Activated T-cell treated with anti-CD3 and anti-CD28 coated beads, Interleukin-2, amount 50 U/mL, for 1 hour (primary cell): ENCODE results near the gene KIRREL3.

ENCODE experiments used
- DNase-seq: peaks from one replicate; pipeline ENCODE4 v3.0.0-alpha.2; 2020

Gene KIRREL3

DNA sequence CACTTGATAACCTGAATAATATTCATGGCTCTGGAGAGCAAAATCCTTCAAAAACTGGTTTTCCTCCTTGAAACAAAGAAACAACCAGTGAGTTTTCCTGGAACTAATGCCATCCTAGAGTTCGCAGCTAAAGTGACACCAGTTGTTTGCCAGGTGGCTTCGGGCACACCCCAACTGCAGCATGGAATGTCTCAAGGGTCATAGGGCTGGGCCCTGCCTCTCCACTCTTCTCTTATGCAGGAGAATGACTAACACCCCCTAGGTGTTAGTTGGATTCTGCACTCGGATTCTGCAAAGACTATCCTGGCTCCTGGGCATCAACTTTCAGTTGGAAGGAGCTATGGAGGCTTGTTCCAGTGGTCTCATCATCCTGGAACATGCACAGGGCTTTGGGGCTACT, 98.8 kb downstream of the KIRREL3 start:
- DNase-seq: no peak

DNA sequence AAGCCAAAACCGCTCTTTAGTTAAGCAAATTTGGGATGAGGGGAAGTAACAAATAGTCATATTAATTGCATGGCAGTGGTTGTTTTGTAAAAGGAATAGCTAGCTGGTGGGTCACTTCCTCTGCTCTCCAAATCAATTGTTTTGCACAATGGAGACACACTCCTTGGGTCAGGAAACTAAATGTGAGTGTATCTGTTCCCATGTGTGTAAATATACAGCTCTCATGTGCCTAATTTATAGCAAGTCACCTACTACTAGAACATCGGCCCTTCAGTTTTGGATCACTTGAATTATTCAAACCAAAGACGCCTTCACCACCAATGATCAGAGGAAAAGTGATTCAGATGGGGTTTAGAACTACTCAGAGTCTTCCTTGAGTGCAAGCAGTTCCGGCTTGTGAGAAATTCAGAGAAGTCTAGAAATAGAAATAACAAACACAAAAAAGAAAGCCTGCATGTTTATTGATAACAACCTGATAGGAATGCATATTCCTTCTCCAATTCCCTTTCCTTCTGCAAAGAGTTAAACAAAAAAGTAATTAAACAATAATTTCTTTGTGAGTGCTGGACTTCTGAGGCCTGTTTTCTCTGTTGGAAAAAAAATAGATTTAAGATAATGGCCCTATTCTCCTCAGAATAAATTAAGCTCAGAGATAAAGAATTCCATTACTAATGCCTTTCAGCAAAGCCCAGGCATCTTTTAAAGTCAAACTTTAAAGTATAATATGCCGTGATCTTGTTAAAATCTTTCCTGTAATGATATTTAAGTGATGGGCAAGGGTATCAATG, 100.4 kb downstream of the KIRREL3 start:
- no peak for DNase-seq

DNA sequence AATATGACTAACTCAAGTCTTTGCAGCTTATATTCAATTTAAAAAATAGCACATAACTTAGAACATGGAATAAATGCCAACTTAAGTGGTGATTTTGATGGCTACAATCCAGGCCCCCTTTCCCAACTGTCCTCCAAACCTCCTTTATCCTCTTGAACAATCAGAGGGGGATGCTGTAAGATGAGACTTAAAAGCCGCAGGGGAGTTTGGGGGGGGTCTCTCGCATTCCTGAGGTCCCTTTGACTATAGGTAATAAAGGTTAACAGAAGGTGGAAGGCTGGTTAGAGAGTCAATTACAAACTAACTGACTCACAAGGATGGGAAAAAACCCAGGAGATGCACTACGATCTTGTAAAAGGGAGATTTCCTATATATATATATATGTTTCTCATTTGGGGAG, 101.8 kb downstream of the KIRREL3 start:
- no peak for DNase-seq

DNA sequence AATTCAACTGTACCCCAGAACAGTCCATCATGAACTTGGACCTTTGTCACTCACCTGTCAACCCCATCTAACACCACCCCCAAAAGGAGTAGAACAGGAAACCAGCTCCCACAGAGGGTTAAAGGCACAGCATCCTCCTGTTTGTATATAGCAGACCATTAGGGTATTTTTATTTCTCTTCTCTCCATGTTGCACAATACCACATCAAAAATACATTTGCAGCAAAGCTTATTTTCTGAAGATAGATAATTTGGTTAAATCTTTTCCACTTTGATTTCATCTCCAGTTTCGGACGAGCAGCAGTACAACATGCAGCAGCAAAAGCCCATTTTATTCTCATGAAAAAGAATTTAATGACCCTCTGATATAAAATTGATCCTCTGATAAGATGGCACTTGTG, 103.1 kb downstream of the KIRREL3 start:
- no peak for DNase-seq

DNA sequence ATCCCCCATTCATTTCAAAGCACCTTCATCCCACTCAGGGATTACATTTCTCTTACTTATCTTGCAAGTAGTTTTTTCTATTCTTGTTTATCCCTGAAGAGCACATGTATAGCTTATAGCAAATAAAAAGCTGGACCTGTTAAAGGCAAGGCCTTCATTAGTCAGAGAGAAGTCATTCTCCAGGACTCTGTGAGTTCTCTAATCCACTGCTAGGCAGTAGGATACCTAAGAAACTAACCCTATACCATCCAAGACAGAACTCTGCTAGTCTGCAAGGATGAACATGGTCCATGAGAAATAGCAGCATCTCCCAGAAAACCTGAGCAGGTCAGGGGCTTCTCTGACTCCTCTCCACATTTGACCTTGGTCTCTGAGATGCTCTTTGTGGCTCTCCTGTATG, 104.5 kb downstream of the KIRREL3 start:
- DNase-seq: no peak

DNA sequence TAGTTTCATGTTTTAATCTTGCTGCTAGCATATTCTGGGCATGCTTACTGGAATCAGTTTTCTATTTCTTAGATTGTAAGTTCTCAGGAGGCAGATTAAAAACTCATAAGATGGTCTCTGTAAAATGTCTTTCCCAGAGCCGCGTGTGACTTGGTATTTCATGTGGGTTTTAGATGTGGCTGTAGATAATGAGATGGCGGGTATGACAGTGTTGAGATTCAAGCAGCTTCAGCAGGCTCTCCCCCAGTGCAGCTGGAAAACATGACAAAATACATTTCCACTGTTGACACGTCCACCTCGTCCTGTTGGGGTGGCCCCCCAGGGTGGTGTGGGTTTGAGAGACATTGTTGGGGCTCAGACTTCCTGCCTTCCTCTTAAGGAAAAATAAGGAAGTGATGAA, 106.8 kb downstream of the KIRREL3 start:
- no peak for DNase-seq

DNA sequence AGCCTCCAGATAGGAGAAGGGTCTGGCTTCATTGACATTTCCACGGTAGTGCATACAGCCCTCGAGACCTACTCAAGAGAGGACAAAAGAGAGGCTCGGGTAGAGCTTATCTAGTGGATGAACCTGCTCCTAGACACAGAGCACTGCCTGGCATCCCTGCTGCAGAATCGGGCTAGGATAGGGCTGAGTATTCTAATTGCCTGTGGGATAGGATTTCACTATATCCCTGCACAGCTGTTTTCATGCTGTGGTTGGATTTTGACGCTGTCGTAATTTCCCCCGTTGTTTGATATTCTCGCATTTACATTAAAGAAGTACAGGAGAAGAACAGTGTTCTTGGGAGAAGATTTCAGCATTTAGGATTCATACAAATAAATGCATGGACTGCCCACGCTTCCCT, 107.8 kb downstream of the KIRREL3 start:
- DNase-seq: no peak

DNA sequence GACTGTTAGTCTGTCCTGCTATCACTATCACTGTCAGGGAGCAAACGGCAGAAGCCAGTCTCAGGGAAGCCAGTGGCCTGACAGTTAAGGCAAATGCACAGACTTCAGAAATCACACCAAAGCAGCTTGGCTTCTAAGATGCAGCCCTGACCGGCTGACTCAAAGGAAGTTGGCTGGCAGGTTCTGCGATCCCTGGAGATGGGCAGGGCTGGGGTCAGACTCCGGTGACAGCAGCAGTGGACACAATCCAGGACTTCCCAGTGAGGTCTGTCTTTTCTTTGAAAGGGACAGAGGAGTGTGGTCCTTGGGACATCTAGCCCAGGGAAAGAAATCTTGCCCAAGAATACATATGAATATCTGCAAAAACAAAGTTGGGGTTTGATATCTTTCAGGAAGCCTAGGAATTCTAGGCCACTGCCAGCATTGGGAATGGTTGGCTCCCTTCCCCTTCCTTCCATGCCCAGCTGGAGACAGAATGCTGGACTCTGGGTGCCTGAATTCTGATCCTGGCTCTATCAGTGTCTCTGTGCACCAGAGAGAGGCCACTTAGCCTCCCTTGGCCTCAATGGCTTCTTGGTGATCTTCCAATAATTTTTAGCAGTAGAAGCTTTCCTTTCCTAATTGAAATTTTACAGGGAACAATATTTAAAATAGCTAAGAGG, 108.9 kb downstream of the KIRREL3 start:
- DNase-seq: no peak

DNA sequence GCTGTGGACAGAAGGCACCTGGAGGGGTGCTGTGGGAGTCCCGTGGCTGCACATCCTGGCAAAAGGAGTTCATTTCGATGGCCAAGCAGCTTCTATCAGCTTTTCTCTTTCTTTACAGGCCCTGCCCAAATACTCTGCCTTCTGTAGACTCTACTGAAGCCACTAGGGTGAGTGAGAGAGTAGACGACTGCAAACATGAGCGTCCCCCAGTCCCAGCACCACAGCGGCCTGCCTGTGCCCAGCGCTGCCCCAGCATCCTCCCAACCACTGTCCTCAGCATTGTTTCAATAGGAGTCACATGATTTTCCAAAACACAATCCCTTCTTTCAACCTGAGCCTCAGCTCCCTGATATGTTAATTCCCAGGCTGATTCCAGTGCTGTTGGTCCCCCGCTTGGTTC, 110.0 kb downstream of the KIRREL3 start:
- DNase-seq: no peak

DNA sequence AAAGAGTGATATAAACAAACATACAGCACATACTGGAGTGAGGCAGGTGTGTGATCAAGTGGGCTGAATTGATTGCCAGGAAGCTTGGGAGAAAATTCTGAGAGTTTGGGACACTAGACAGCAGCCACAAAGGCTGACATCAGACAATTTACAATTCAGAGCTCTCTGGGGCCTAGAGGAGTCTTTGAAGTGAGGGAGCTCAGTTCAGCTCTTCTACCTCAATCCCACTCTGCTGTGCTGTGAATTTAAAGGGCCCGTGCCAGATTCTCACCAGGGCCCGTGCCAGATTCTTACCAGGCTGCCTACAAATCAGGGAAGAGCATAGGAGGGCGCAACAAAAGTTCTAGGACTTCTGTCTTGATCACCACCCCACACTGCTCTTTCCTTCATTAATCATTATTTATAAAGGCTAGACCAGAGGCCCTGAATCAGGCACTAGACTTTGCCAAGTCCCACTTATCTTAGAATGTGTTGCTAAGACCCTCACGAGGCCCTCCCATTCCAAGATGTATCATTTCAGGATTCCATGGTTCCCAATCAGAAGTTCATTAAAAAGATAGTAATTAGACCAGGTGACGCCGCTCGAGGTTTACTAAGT, 112.4 kb downstream of the KIRREL3 start:
- no peak for DNase-seq

DNA sequence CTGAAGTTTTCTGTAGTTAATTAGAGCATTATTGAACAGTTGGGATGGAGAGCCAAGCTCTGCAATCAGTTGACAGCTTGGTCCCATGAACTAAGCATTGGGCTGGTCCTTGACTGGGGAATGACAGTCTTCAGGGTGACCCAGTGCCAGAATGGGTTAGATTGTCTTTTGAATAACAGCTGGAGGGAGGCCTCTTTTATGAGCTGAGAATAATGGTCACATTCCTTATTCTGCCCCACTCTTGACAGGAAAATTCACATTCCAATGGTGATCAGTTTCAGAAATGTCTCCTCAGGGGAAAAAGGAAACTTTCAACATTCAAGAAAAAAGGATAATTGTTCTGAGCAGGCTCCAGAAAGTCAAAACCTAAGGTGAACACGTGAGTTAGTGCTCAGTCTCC, 113.9 kb downstream of the KIRREL3 start:
- DNase-seq: no peak

DNA sequence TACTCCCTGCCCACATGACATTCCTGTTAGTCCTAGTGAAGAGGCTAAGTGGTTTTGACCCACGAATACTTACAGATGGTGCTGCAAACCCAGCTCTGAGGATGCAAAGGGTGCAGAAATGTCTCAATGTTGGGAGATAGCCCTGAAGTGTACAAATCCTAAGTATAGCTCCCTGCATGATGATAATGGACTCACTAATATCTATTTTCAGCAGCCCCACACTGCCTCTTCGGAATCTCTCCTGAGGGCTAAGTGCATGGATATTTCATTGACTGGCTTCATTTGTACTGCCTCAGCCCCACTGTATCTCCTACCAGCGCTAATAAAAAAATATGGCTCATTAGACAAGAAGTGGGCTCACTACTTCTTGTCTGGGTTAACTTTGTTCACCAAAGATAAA, 114.5 kb downstream of the KIRREL3 start:
- no peak for DNase-seq

DNA sequence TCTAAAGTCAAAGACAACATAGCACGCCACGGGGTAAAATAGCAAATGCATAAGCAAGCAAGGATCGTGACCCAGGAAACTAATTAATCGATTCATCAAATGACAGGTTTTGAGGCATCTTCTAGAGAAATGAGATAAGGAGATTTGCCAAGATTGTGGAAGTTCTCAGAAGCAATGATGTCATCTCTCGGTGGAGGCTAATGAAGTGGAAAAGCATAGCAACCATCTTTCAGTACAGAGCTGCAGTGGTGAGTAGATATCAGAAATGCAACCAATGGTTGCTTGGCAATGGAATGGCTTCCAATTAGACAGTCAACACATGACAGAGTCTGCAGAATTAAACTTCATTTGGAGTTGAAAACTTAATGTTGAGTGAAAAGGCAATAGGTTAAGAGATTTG, 116.0 kb downstream of the KIRREL3 start:
- no peak for DNase-seq

DNA sequence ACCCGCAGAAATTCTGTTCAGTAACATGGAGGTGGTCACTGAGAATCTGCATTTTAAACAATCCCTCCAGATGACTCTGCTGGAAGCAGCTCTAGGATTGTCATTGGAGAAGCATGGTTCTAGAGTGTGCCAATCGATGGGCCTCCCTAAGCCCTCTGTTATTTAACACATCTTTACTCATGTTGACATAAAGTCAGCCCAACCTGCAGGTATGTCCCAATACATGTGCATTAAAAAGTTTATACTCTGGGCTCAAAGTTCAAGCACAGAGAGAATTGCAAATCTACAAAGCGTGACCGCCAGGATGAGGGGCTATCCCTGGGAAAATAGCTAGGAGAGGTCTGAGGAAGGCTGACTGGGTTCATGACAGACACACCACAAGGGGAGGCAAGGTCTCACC, 116.4 kb downstream of the KIRREL3 start:
- no peak for DNase-seq

DNA sequence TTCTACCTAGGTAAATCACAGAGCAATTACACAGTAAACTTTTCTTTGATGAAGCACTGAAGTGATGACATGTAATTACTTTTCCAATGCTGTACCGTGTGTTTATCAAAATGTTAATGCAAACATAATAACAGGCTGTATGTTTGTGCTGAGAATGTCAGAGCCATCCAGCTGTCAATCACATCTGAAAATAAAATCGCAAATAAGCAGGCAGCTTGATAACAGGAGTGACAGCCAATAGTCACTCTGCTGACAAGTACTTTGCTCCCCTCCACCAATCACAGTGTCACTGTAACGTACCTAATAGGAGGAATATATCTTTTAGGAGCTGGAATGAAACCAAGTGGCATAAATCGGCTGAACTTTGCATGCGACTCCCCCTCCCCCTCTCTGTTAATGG, 119.7 kb downstream of the KIRREL3 start:
- DNase-seq: no peak

DNA sequence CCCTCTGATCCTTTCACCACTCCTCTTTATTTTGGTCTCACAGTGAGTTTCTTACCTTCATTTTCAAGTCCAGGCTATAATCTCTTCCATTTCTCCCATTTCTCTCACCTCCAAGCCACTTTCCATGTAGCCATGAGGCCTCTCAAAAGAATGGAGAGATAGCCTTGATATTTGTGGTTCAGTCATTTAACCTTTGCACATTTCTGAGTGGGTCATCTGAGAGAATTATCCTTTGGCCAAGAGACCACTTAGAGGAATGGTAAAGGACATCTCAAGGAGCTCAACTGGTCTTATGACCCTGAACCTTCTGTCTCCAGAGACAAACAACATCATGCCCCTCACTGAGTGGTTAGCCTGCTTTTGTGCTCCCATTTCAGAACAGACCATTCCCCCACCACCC, 121.1 kb downstream of the KIRREL3 start:
- DNase-seq: no peak

DNA sequence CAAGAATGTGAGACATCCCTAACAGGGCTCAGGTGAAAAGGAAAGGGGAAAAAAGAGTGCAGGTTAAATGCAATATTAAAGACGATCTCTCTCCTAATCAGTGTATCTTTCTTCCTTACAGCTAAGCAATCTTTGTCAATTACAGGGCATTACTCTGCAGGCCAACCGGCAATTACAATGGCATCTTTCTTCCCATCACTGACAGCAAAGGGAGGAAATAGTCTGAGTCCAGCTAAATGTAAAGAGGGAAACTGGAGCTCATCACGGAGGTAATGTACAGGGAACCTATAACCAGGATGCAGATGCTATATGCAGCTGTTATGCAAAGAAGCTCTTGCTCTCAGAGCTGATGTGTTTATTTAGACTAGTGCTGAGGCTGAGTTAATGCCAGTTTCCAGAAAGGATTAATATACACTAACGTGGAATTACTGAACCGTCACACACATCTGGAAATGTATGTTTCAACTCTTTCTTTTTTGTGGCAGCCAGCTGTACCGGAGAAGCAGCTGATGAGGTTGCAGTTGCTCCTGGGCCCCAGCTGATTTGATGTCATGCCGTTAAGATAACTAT, 121.6 kb downstream of the KIRREL3 start:
- DNase-seq: no peak

DNA sequence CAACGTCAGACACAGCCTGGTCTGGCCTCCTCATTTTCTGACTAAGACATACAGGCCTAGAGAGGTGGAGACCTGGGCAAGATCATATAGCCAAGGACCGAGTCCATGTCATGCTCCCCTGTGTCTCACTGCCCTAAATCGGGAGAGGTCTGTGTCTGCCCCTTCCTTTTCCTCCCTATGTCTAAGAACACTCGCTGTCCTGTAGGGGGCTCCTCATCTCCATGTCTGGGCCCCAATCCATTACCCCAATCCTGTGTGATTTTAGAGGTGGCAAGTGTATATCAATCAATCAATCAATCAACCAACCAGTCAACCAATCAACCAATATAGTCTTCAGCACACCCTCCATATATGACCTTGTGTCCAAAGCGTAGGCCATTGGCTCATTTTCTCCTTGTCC, 125.7 kb downstream of the KIRREL3 start:
- DNase-seq: no peak

DNA sequence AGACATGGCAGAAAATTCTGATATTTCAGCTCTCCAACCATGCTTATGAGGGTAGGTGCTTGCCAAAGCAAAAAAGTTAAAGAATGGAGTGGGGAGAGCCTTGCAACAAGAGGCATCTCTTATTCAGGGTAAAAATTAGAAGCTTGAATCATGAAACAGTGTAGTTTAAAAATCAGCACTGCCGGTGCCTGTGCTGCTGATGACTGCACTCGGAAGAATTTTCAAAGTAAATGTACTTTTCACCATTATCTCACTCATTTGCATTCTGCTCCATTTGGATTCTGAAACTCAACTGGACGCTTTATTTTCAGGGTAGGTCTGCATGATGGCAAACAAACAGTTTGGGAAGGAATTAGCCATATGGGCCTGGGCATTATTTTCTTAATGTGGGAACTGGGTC, 126.3 kb downstream of the KIRREL3 start:
- DNase-seq: no peak

DNA sequence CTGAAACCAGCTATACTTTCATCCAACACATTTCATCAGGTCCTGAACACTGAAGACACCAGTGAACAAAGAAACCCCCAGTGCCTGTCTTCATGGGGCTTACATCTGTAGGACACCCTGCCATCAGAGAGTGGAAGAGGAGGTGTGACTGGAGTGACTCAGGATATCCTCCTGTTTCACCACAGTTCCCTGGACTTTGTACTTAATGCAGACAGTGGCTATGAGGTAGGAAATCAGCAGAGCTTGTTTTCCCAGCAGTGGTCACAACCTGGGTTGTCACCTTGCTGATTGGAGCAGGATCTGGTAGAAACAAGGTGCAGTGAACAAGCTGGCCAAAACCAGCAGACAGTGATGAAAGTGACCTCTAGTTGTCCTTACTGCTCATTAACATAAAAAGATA, 128.8 kb downstream of the KIRREL3 start:
- no peak for DNase-seq

DNA sequence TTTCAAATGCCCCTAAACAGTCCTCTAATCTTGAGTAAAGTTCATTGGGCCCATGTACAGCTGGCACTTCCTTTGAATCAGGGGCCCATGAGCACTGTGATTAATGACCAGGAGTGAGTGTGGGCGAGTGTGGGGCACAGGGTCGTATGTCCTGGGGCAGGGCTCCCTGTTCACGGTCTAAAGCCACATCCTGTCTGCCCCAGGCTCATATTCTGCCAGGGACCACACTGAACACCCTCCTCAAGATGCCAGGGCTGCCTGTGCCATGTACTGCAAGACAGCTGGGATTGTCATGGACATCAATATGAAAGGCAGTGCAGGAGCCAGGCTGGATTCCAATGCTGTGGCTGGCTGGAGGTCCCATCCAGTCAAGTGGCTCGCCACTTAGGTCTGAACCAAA, 130.5 kb downstream of the KIRREL3 start:
- DNase-seq: no peak

DNA sequence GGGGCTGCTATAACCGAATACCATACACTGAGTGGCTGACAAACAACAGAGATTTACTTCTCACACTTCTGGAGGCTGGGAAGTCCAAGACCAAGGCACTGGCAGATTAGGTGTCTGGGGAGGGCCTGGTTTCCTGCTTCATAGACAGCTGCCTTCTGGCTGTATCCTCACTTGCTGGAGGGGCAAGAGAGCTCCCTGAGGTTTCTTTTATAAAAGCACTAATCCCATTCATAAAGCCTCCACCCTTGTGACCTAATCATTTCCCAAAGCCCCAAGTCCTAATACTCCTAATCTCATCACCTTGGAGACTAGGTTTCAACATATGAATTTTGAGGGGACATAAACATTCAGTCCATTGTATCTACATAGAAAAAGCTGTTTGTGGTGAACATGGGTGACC, 131.8 kb downstream of the KIRREL3 start:
- no peak for DNase-seq

DNA sequence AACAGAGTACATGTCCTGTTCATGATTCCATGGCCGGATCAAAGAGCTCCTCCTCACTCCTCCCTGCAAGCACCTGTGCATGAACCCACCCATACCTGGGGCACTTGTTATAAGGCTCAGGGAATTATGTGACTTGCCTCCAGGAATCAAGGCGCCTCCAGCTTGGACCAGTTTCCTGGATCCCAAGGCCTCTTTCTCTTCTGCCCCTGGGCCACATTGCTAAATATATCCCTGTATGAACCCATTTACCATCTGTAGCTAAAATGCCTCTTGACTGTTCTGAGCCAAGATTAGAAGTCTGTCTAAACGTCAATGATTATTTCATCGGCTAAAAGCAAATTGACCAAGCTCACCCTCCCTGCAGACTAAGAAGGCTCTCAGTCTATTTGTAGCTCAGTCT, 135.6 kb downstream of the KIRREL3 start:
- DNase-seq: no peak
